Tibial nerve (tissue), 3 donors: ENCODE data around the gene KRTAP12-4.
"Not testable (repeated sequence)": the region's sequence is repeated elsewhere in the genome, so short reads cannot be mapped to it uniquely, and the experiment has no call there.

Experiments
- POLR2A ChIP-seq, 2 donors: fragments of 450-650 bp; IDR thresholded peaks; one replicate each; pipeline ENCODE4 v1.6.1; 2017; ENCODE audit warnings: antibody characterized with exemption in 2 of 2, mild to moderate bottlenecking in 2 of 2, moderate library complexity in 2 of 2
- TF ChIP-seq, protein P1 (sequence below), 5 experiments: fragments of 200-600 bp in 3 of 5; fragments of 450-650 bp in 2 of 5; sonication (generic) in 3 of 5; IDR thresholded peaks; one replicate each; pipeline ENCODE4 v1.5.1; 2016 to 2019; ENCODE audit warnings: antibody characterized with exemption in 5 of 5, mild to moderate bottlenecking in 3 of 5, moderate library complexity in 2 of 5

DNA sequence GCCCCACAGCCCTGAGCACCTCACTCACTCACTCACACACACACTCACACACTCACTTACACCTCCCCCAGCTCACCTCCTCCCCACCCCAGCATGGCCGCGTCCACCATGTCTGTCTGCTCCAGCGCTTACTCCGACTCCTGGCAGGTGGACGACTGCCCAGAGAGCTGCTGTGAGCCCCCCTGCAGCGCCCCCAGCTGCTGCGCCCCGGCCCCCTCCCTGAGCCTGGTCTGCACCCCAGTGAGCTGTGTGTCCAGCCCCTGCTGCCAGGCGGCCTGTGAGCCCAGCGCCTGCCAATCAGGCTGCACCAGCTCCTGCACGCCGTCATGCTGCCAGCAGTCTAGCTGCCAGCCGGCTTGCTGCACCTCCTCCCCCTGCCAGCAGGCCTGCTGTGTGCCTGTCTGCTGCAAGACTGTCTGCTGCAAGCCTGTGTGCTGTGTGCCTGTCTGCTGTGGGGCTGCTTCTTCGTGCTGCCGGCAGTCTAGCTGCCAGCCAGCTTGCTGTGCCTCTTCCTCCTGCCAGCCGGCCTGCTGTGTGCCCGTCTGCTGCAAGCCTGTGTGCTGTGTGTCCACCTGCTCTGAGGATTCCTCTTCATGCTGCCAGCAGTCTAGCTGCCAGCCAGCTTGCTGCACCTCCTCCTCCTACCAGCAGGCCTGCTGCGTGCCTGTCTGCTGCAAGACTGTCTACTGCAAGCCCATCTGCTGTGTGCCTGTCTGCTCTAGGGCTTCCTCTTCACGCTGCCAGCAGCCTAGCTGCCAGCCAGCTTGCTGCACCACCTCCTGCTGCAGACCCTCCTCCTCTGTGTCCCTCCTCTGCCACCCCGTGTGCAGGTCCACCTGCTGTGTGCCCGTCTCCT is 7.9 kb downstream of the KRTAP12-4 start, which contains the start of gene KRTAP10-11:
- not testable (repeated sequence) for TF ChIP-seq POLR2A (IDR thresholded peaks at IDR 0.05)
- TF ChIP-seq, protein P1, sequence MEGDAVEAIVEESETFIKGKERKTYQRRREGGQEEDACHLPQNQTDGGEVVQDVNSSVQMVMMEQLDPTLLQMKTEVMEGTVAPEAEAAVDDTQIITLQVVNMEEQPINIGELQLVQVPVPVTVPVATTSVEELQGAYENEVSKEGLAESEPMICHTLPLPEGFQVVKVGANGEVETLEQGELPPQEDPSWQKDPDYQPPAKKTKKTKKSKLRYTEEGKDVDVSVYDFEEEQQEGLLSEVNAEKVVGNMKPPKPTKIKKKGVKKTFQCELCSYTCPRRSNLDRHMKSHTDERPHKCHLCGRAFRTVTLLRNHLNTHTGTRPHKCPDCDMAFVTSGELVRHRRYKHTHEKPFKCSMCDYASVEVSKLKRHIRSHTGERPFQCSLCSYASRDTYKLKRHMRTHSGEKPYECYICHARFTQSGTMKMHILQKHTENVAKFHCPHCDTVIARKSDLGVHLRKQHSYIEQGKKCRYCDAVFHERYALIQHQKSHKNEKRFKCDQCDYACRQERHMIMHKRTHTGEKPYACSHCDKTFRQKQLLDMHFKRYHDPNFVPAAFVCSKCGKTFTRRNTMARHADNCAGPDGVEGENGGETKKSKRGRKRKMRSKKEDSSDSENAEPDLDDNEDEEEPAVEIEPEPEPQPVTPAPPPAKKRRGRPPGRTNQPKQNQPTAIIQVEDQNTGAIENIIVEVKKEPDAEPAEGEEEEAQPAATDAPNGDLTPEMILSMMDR (IDR thresholded peaks at IDR 0.05), result not testable (repeated sequence)
